Neural cell (in vitro differentiated cells): Measurements from ENCODE around the gene CHN1. TPM values are rescaled to one million over a fixed set of nuclear protein-coding genes. Genes with fewer than 3 reads are reported as not detected.

Experiments
- H2AFZ ChIP-seq: fragments of 200-600, 300-800 bp; sonication (generic), shearing (Covaris generic); 2 replicates; pipeline ENCODE4 v1.6.0; 2014; ENCODE audit warnings: low read depth, mild to moderate bottlenecking, antibody characterized with exemption, low read length, moderate library complexity
- H3F3A ChIP-seq: fragments of 200-600 bp; shearing (Covaris generic); 2 replicates; pipeline ENCODE4 v1.6.1; 2016; ENCODE audit warnings: mild to moderate bottlenecking, moderate library complexity, mixed read lengths, antibody characterized with exemption, low read length; ENCODE audit not compliant: insufficient read depth, poor library complexity, severe bottlenecking
- H3K27ac ChIP-seq: fragments of 200-600, 300-800 bp; sonication (generic), shearing (Covaris generic); 2 replicates; pipeline ENCODE4 v1.5.1; 2014; ENCODE audit warnings: mild to moderate bottlenecking, low read length, moderate library complexity
- H3K27me3 ChIP-seq: fragments of 300-800, 200-600 bp; sonication (generic), shearing (Covaris generic); 2 replicates; pipeline ENCODE4 v1.6.0; 2014; ENCODE audit warnings: mild to moderate bottlenecking, low read depth, low read length, moderate library complexity; ENCODE audit not compliant: insufficient read depth
- H3K36me3 ChIP-seq: fragments of 300-800, 200-600 bp; sonication (generic), shearing (Covaris generic); 2 replicates; pipeline ENCODE4 v1.5.1; 2014; ENCODE audit warnings: mild to moderate bottlenecking, antibody characterized with exemption, low read length, moderate library complexity; ENCODE audit not compliant: insufficient read depth
- H3K4me2 ChIP-seq: fragments of 300-800, 200-600 bp; sonication (generic), shearing (Covaris generic); 2 replicates; pipeline ENCODE4 v1.6.0; 2014; ENCODE audit warnings: mild to moderate bottlenecking, low read length
- H3K4me3 ChIP-seq: fragments of 300-800, 200-600 bp; sonication (generic), shearing (Covaris generic); 2 replicates; pipeline ENCODE4 v1.5.1; 2014; ENCODE audit warnings: mild to moderate bottlenecking, low read length, moderate library complexity
- H3K79me2 ChIP-seq: fragments of 200-600 bp; shearing (Covaris generic); replicated peaks from 2 replicates; pipeline ENCODE4 v1.6.0; 2014; ENCODE audit warnings: mild to moderate bottlenecking, low read length, moderate library complexity; ENCODE audit not compliant: insufficient read depth
- H3K9ac ChIP-seq: fragments of 300-800, 200-600 bp; sonication (generic), shearing (Covaris generic); 2 replicates; pipeline ENCODE4 v1.6.1; 2016; ENCODE audit warnings: mild to moderate bottlenecking, low read length, mixed read lengths
- H3K9me2 ChIP-seq: fragments of 200-600 bp; shearing (Covaris generic); 2 replicates; pipeline ENCODE4 v1.6.1; 2016; ENCODE audit warnings: mild to moderate bottlenecking, low read length, mixed read lengths; ENCODE audit not compliant: insufficient read depth
- H3K9me3 ChIP-seq: fragments of 200-600, 300-800 bp; sonication (generic), shearing (Covaris generic); 2 replicates; pipeline ENCODE4 v1.6.1; 2016; ENCODE audit warnings: mild to moderate bottlenecking, mixed run types, low read length, moderate library complexity, mixed read lengths
- H4K20me1 ChIP-seq: fragments of 200-600 bp; shearing (Covaris generic); 2 replicates; pipeline ENCODE4 v1.6.1; 2016; ENCODE audit warnings: mild to moderate bottlenecking, mixed run types; ENCODE audit not compliant: insufficient read depth
- CTCF ChIP-seq: fragments of 450-650 bp; IDR thresholded peaks from 2 replicates; pipeline ENCODE4 v1.5.1; 2014; ENCODE audit warnings: antibody characterized with exemption, mild to moderate bottlenecking, moderate library complexity; ENCODE audit not compliant: poor library complexity, severe bottlenecking
- EP300 ChIP-seq: fragments of 450-650 bp; conservative IDR thresholded peaks from 2 replicates; pipeline ENCODE4 v1.6.1; 2014; ENCODE audit warnings: antibody characterized with exemption, mild to moderate bottlenecking, moderate library complexity; ENCODE audit not compliant: poor library complexity, severe bottlenecking
- EZH2 ChIP-seq: fragments of 200-600, 300-800 bp; shearing (Covaris generic), sonication (generic); IDR thresholded peaks from 2 replicates; pipeline ENCODE4 v1.6.1; 2014; ENCODE audit warnings: antibody characterized with exemption, low read length, borderline replicate concordance, mild to moderate bottlenecking; ENCODE audit not compliant: insufficient read depth, poor library complexity, severe bottlenecking
- MXI1 ChIP-seq: fragments of 450-650 bp; conservative IDR thresholded peaks from 2 replicates; pipeline ENCODE4 v1.6.1; 2014; ENCODE audit warnings: antibody characterized with exemption, mild to moderate bottlenecking; ENCODE audit not compliant: poor library complexity, severe bottlenecking
- POLR2AphosphoS5 ChIP-seq: IDR thresholded peaks from 2 replicates; pipeline ENCODE4 v1.6.1; 2012
- RAD21 ChIP-seq: fragments of 450-650 bp; conservative IDR thresholded peaks from 2 replicates; pipeline ENCODE4 v1.6.1; 2014; ENCODE audit warnings: antibody characterized with exemption, mild to moderate bottlenecking, moderate library complexity
- REST ChIP-seq: IDR thresholded peaks from 2 replicates; pipeline ENCODE4 v1.6.1; 2012; ENCODE audit warnings: borderline replicate concordance
- SMC3 ChIP-seq: fragments of 450-650 bp; conservative IDR thresholded peaks from 2 replicates; pipeline ENCODE4 v1.6.1; 2014; ENCODE audit warnings: antibody characterized with exemption, mild to moderate bottlenecking, moderate library complexity; ENCODE audit not compliant: poor library complexity
- TAF1 ChIP-seq: IDR thresholded peaks from 2 replicates; pipeline ENCODE4 v1.6.1; 2012; ENCODE audit warnings: low read depth
- polyA plus RNA-seq: library from polyadenylated mRNA; depleted of rRNA; stranded (reverse); fragments of >200 nt; gene quantifications from 2 replicates; pipeline ENCODE4 v1.2.3, GENCODE V29; 2014

CHN1 gene
- polyA plus RNA-seq, 1 donor from 2014 or later, result 133 TPM

GRCh38 chr2:174775571-174775980, 229.6 kb downstream of the CHN1 start:
- H3K36me3 ChIP-seq, result no peaks in the 10 kb centered on the region
- H3K9ac ChIP-seq, result no peak overlapping the region
- H3K79me2 ChIP-seq, result no peaks in the 10 kb centered on the region
- H3F3A ChIP-seq, result peaks cover 4% of the 10 kb centered on the region
- no peak overlapping the region for H3K4me2 ChIP-seq
- TF ChIP-seq CTCF, result no peak
- no peak for TF ChIP-seq EZH2
- no peak for TF ChIP-seq MXI1
- TF ChIP-seq TAF1, result no peak
- no peak for TF ChIP-seq POLR2AphosphoS5
- no peak for TF ChIP-seq SMC3
- no peak for TF ChIP-seq EP300
- no peak for TF ChIP-seq REST
- no peak for TF ChIP-seq RAD21
- no peaks in the 10 kb centered on the region for H3K9me3 ChIP-seq
- H3K4me3 ChIP-seq, result no peak overlapping the region
- H3K9me2 ChIP-seq, result no peaks in the 10 kb centered on the region
- no peaks in the 10 kb centered on the region for H3K27me3 ChIP-seq
- H3K27ac ChIP-seq, result no peak overlapping the region
- no peaks in the 10 kb centered on the region for H4K20me1 ChIP-seq
- no peak overlapping the region for H2AFZ ChIP-seq

- Histone ChIP-seq H3F3A (peaks cover 4% of the 10 kb centered on the region), H2AFZ (no peak overlapping the region), H3K9me2 (no peaks in the 10 kb centered on the region), H3K9ac (no peak overlapping the region), H3K79me2 (no peaks in the 10 kb centered on the region), H3K4me3 (no peak overlapping the region), H3K4me2 (no peak overlapping the region), H3K9me3 (no peaks in the 10 kb centered on the region), H3K36me3 (no peaks in the 10 kb centered on the region), H3K27me3 (no peaks in the 10 kb centered on the region), H3K27ac (no peak overlapping the region), H4K20me1 (no peaks in the 10 kb centered on the region)
- TF ChIP-seq REST (no peak), CTCF (no peak), EP300 (no peak), TAF1 (no peak), MXI1 (no peak), EZH2 (no peak)
Observed at GRCh38 chr2:174774886-174775285, 230.3 kb downstream of the CHN1 start.
